ENCODE results near the gene ERAL1.

DNA sequence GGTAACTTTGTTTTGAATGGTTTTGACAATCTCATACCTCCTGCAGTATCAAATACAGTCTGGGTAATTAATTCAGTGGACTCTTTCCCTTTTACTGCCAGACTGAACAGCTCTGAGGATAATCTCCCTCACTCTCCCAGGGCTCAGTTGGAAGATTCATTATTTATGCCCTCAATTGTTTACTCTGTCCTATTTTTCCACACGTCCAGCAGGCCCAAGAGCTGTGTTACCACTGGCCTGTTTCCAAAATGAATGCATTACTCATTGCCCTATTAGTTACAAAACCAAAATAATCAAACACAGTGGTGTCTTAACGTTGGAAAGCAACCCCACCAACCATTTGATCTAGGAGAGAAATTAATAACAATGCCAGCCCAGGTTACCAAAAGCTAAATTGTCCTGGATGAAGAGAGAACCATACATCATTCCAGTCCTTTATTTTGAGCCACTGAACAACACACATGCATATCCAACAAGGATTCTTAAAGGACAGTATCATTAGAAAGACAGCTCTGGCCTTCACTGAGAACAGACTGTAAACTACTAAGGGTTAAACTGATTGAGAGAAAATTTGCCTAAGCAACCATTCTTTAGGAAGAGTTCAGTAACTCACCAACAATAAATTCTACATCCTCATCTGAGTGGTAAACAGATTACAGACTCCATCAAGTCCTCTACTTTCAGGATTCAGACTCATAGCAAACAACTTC is 46.7 kb upstream of the ERAL1 start:
- TF ChIP-seq, protein P1, sequence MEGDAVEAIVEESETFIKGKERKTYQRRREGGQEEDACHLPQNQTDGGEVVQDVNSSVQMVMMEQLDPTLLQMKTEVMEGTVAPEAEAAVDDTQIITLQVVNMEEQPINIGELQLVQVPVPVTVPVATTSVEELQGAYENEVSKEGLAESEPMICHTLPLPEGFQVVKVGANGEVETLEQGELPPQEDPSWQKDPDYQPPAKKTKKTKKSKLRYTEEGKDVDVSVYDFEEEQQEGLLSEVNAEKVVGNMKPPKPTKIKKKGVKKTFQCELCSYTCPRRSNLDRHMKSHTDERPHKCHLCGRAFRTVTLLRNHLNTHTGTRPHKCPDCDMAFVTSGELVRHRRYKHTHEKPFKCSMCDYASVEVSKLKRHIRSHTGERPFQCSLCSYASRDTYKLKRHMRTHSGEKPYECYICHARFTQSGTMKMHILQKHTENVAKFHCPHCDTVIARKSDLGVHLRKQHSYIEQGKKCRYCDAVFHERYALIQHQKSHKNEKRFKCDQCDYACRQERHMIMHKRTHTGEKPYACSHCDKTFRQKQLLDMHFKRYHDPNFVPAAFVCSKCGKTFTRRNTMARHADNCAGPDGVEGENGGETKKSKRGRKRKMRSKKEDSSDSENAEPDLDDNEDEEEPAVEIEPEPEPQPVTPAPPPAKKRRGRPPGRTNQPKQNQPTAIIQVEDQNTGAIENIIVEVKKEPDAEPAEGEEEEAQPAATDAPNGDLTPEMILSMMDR (conservative IDR thresholded peaks at IDR 0.05): no peak
- TF ChIP-seq EZH2 (IDR thresholded peaks at IDR 0.05; ENCODE audit: low read depth): no peak
